ENCODE data around the gene ABCA13. TPM values are rescaled to one million over a fixed set of nuclear protein-coding genes. Genes with fewer than 3 reads are reported as not detected.
"Not testable (repeated sequence)": the region's sequence is repeated elsewhere in the genome, so short reads cannot be mapped to it uniquely, and the experiment has no call there.

ABCA13 gene
- total RNA-seq, 1 donor from 2014 or later, result 2.2 TPM

- DNase-seq (no peak), ATAC-seq (no peak)
- Histone ChIP-seq H3K27me3 (ENCODE audit: low read depth) (no peaks in the 10 kb centered on the region), H3K4me1 (peaks cover 3% of the 10 kb centered on the region), H3K9me3 (no peaks in the 10 kb centered on the region), H3K27ac (no peak overlapping the region), H3K36me3 (no peaks in the 10 kb centered on the region), H3K4me3 (no peak overlapping the region)
- intact Hi-C loops (cut with DNase I), result no loop called here
- TF ChIP-seq CTCF (IDR thresholded peaks at IDR 0.05), result no peak
Measured at GRCh38 chr7:48140001-48140681, 31.1 kb upstream of the ABCA13 start.

- intact Hi-C loops (cut with DNase I), result no loop called here
- Histone ChIP-seq H3K4me1 (peaks cover 3% of the 10 kb centered on the region), H3K27ac (no peak overlapping the region), H3K4me3 (no peak overlapping the region), H3K9me3 (no peaks in the 10 kb centered on the region), H3K36me3 (no peaks in the 10 kb centered on the region), H3K27me3 (ENCODE audit: low read depth) (no peaks in the 10 kb centered on the region)
- DNase-seq, result no peak
- TF ChIP-seq CTCF (IDR thresholded peaks at IDR 0.05), result no peak
- no peak for ATAC-seq
Measured at GRCh38 chr7:48141521-48141920, 29.7 kb upstream of the ABCA13 start.

GRCh38 chr7:48144291-48144768 is 26.9 kb upstream of the ABCA13 start:
- Histone ChIP-seq H3K27me3 (ENCODE audit: low read depth) (no peaks in the 10 kb centered on the region), H3K27ac (no peak overlapping the region), H3K36me3 (no peaks in the 10 kb centered on the region), H3K9me3 (no peaks in the 10 kb centered on the region), H3K4me3 (no peak overlapping the region), H3K4me1 (peaks cover 3% of the 10 kb centered on the region)
- intact Hi-C loops (cut with DNase I), result no loop called here
- DNase-seq (no peak), ATAC-seq (no peak)
- no peak for TF ChIP-seq CTCF (IDR thresholded peaks at IDR 0.05)

GRCh38 chr7:48147078-48147591 is 24.1 kb upstream of the ABCA13 start:
- Histone ChIP-seq H3K4me3 (no peak overlapping the region), H3K9me3 (no peaks in the 10 kb centered on the region), H3K36me3 (no peaks in the 10 kb centered on the region), H3K27me3 (ENCODE audit: low read depth) (no peaks in the 10 kb centered on the region), H3K4me1 (no peaks in the 10 kb centered on the region), H3K27ac (no peak overlapping the region)
- DNase-seq (no peak), ATAC-seq (no peak)
- TF ChIP-seq CTCF (IDR thresholded peaks at IDR 0.05), result no peak
- intact Hi-C loops (cut with DNase I), result no loop called here

GRCh38 chr7:48147690-48148089 is 23.6 kb upstream of the ABCA13 start:
- H3K9me3 ChIP-seq; H3K4me1 ChIP-seq; H3K27ac ChIP-seq; DNase-seq; ATAC-seq; H3K36me3 ChIP-seq; H3K27me3 ChIP-seq (ENCODE audit: low read depth); intact Hi-C loops (cut with DNase I); H3K4me3 ChIP-seq: not testable (repeated sequence)

GRCh38 chr7:48148311-48148710 is 22.9 kb upstream of the ABCA13 start:
- intact Hi-C loops (cut with DNase I), result no loop called here
- Histone ChIP-seq H3K9me3 (no peaks in the 10 kb centered on the region), H3K4me1 (no peaks in the 10 kb centered on the region), H3K36me3 (no peaks in the 10 kb centered on the region), H3K4me3 (no peak overlapping the region), H3K27ac (no peak overlapping the region), H3K27me3 (ENCODE audit: low read depth) (no peaks in the 10 kb centered on the region)
- TF ChIP-seq CTCF (IDR thresholded peaks at IDR 0.05), result no peak
- ATAC-seq (no peak), DNase-seq (no peak)
